ENCODE results near the gene HDAC9.

DNA sequence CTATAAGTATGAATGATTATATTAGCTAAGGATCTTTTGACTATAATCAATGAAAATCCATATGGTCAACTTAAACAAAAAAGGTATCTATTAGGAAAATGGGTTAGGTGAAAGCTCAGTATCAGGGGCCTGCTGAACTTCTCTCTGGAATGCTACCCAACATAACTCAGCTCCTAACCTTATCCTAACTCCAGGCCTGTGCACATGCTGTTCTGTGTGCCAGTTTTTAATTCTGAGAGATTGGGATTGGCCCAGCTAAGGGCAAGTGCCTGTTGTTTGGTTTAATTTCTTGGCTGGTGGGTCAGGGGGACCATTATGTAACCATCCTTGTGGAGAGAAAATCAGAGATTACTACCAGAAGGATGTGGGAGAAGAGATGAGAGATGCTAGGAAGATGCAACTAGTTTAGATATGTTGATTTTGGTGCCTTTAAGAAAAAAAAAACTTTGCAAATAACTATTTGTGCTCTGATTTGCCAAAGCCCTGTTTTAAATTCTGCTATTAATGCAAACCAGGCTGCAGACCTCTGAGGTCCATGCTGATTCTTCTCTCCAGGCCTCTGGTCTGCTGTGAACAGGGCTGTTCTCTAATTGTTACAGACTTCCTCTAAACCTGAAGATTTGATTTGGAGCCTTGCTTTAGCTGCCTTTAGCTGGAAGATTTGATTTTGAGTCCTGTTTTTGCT, 23.9 kb upstream of the HDAC9 start:
- TF ChIP-seq, protein P1, sequence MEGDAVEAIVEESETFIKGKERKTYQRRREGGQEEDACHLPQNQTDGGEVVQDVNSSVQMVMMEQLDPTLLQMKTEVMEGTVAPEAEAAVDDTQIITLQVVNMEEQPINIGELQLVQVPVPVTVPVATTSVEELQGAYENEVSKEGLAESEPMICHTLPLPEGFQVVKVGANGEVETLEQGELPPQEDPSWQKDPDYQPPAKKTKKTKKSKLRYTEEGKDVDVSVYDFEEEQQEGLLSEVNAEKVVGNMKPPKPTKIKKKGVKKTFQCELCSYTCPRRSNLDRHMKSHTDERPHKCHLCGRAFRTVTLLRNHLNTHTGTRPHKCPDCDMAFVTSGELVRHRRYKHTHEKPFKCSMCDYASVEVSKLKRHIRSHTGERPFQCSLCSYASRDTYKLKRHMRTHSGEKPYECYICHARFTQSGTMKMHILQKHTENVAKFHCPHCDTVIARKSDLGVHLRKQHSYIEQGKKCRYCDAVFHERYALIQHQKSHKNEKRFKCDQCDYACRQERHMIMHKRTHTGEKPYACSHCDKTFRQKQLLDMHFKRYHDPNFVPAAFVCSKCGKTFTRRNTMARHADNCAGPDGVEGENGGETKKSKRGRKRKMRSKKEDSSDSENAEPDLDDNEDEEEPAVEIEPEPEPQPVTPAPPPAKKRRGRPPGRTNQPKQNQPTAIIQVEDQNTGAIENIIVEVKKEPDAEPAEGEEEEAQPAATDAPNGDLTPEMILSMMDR (IDR thresholded peaks at IDR 0.05): no peak
- no peak for TF ChIP-seq POLR2AphosphoS5 (IDR thresholded peaks at IDR 0.05)
- TF ChIP-seq POLR2A (IDR thresholded peaks at IDR 0.05): no peak
- no peak for TF ChIP-seq EP300 (IDR thresholded peaks at IDR 0.05)

All from gastroesophageal sphincter (tissue), 3 donors.